HEK293T (cell line): ENCODE data around the gene TUFM.

Experiments
- CTCF ChIA-PET: fragments of 350-600 bp; formaldehyde crosslinking; extraction: SDS; loops from one replicate; lab custom pipeline; 2021; ENCODE audit warnings: antibody characterized with exemption, inconsistent platforms; lab: Yijun Ruan, JAX
- POLR2A ChIA-PET: fragments of 350-600 bp; formaldehyde crosslinking; extraction: SDS; loops from one replicate; lab custom pipeline; 2020; ENCODE audit warnings: antibody characterized with exemption, inconsistent platforms; lab: Yijun Ruan, JAX
- DNase-seq: peaks from one replicate; pipeline ENCODE4 v3.0.0; 2012; ENCODE audit warnings: mixed read lengths; ENCODE audit errors: extremely low spot score
- ARNT ChIP-seq: fragments of 450-650 bp; IDR thresholded peaks from 2 replicates; pipeline ENCODE4 v1.6.1; 2017; ENCODE audit warnings: mild to moderate bottlenecking
- BHLHE40 ChIP-seq: fragments of 450-650 bp; IDR thresholded peaks from 2 replicates; pipeline ENCODE4 v1.6.1; 2016; ENCODE audit warnings: mild to moderate bottlenecking, moderate library complexity, borderline replicate concordance
- CTBP1 ChIP-seq: fragments of 450-650 bp; IDR thresholded peaks from 2 replicates; pipeline ENCODE4 v1.6.1; 2016; ENCODE audit warnings: borderline replicate concordance
- ELF4 ChIP-seq: fragments of 450-650 bp; IDR thresholded peaks from 2 replicates; pipeline ENCODE4 v1.6.1; 2017; ENCODE audit warnings: antibody characterized with exemption
- FOXA1 ChIP-seq: fragments of 450-650 bp; IDR thresholded peaks from 2 replicates; pipeline ENCODE4 v1.6.1; 2016; ENCODE audit warnings: mild to moderate bottlenecking
- FOXK2 ChIP-seq: fragments of 450-650 bp; IDR thresholded peaks from 2 replicates; pipeline ENCODE4 v1.6.1; 2016; ENCODE audit warnings: mild to moderate bottlenecking
- FOXM1 ChIP-seq: fragments of 450-650 bp; IDR thresholded peaks from 2 replicates; pipeline ENCODE4 v1.6.1; 2017; ENCODE audit warnings: mild to moderate bottlenecking, borderline replicate concordance
- HDGF ChIP-seq: fragments of 450-650 bp; IDR thresholded peaks from 2 replicates; pipeline ENCODE4 v1.6.1; 2017; ENCODE audit warnings: antibody characterized with exemption, borderline replicate concordance
- L3MBTL2 ChIP-seq: fragments of 450-650 bp; conservative IDR thresholded peaks from 2 replicates; pipeline ENCODE4 v1.6.1; 2016; ENCODE audit warnings: mild to moderate bottlenecking
- LEF1 ChIP-seq: fragments of 450-650 bp; IDR thresholded peaks from 2 replicates; pipeline ENCODE4 v1.6.1; 2017; ENCODE audit warnings: mild to moderate bottlenecking, borderline replicate concordance
- NFRKB ChIP-seq: fragments of 450-650 bp; IDR thresholded peaks from 2 replicates; pipeline ENCODE4 v1.6.1; 2016; ENCODE audit warnings: mild to moderate bottlenecking, moderate library complexity
- PKNOX1 ChIP-seq: fragments of 450-650 bp; IDR thresholded peaks from 2 replicates; pipeline ENCODE4 v1.6.1; 2016
- SP1 ChIP-seq: fragments of 450-650 bp; IDR thresholded peaks from 2 replicates; pipeline ENCODE4 v1.6.1; 2017
- SUZ12 ChIP-seq: fragments of 450-650 bp; IDR thresholded peaks from 2 replicates; pipeline ENCODE4 v1.6.1; 2016; ENCODE audit warnings: mild to moderate bottlenecking
- TARDBP ChIP-seq: fragments of 450-650 bp; IDR thresholded peaks from 2 replicates; pipeline ENCODE4 v1.6.1; 2016
- ZNF384 ChIP-seq: fragments of 450-650 bp; IDR thresholded peaks from 2 replicates; pipeline ENCODE4 v1.6.1; 2016

The TUFM gene

GRCh38 chr16:28842696-28843095 lies 3.5 kb downstream of the TUFM start:
- TF ChIP-seq TARDBP (no peak), FOXK2 (no peak), CTBP1 (no peak), LEF1 (no peak), ARNT (no peak), HDGF (no peak), SUZ12 (no peak), FOXA1 (no peak), L3MBTL2 (no peak)
- ChIA-PET POLR2A (interaction anchor here (1.1 to 2.9 kb wide), 4 partner anchors 11 to 20 kb away, joined by 3 to 17 read pairs (median 6); partner anchors contain the start of genes ATXN2L and SH2B1), CTCF (no interaction called here)
- DNase-seq = no peak

- no peak for DNase-seq
- ChIA-PET CTCF (no interaction called here), POLR2A (interaction anchor here (1.0 to 1.3 kb wide), 2 partner anchors 16 to 22 kb away, joined by 3 read pairs; no protein-coding TSS in a partner anchor)
- no peak for TF ChIP-seq CTBP1
- no peak for TF ChIP-seq ELF4
- no peak for TF ChIP-seq SUZ12
- no peak for TF ChIP-seq ARNT
- TF ChIP-seq PKNOX1 = no peak
- no peak for TF ChIP-seq FOXM1
- TF ChIP-seq BHLHE40 = no peak
- TF ChIP-seq L3MBTL2 = no peak
Observed at GRCh38 chr16:28839899-28840298, 6.2 kb downstream of the TUFM start.

GRCh38 chr16:28839004-28839639 lies 7.0 kb downstream of the TUFM start:
- no peak for TF ChIP-seq CTBP1
- no peak for TF ChIP-seq TARDBP
- no peak for TF ChIP-seq SUZ12
- no peak for TF ChIP-seq SP1
- no peak for TF ChIP-seq FOXM1
- TF ChIP-seq ARNT = no peak
- TF ChIP-seq ELF4 = no peak
- TF ChIP-seq L3MBTL2 = no peak
- TF ChIP-seq FOXA1 = no peak
- TF ChIP-seq FOXK2 = no peak
- TF ChIP-seq BHLHE40 = no peak
- no peak for TF ChIP-seq LEF1
- TF ChIP-seq ZNF384 = no peak
- TF ChIP-seq HDGF = no peak
- TF ChIP-seq PKNOX1 = no peak
- no peak for TF ChIP-seq NFRKB
- CTCF ChIA-PET = no interaction called here
- DNase-seq = no peak
- POLR2A ChIA-PET = interaction anchor here (1.0 to 3.4 kb wide), 4 partner anchors 11 to 24 kb away, joined by 3 to 16 read pairs (median 6); partner anchors contain the start of gene SH2B1

GRCh38 chr16:28838558-28838918 lies 7.6 kb downstream of the TUFM start:
- TF ChIP-seq HDGF = no peak
- TF ChIP-seq SUZ12 = no peak
- TF ChIP-seq CTBP1 = no peak
- TF ChIP-seq TARDBP = no peak
- TF ChIP-seq BHLHE40 = no peak
- TF ChIP-seq ZNF384 = no peak
- no peak for TF ChIP-seq SP1
- no peak for TF ChIP-seq LEF1
- TF ChIP-seq ARNT = no peak
- TF ChIP-seq ELF4 = no peak
- no peak for TF ChIP-seq NFRKB
- no peak for TF ChIP-seq FOXK2
- TF ChIP-seq FOXA1 = no peak
- no peak for TF ChIP-seq FOXM1
- TF ChIP-seq PKNOX1 = no peak
- no peak for TF ChIP-seq L3MBTL2
- ChIA-PET CTCF (no interaction called here), POLR2A (interaction anchor here (1.4 to 4.5 kb wide), 3 partner anchors 11 to 24 kb away, joined by 10 to 26 read pairs (median 16); partner anchors contain the start of genes ATXN2L and SH2B1)
- no peak for DNase-seq

- POLR2A ChIA-PET = interaction anchor here (1.4 to 4.5 kb wide), 4 partner anchors 8 to 25 kb away, joined by 10 to 26 read pairs (median 13); partner anchors contain the start of genes ATXN2L, SH2B1 and TUFM
- no peak for DNase-seq
- no peak for TF ChIP-seq NFRKB
- TF ChIP-seq PKNOX1 = no peak
- no peak for TF ChIP-seq TARDBP
- CTCF ChIA-PET = interaction anchor here (0.6 kb wide), 1 partner anchor 1856 kb away, joined by 3 read pairs; no protein-coding TSS in a partner anchor
Observed at GRCh38 chr16:28837672-28838557, 8.2 kb downstream of the TUFM start.
